SK-N-SH treated with all-trans-retinoic acid at 6 μM for 48 hours (cell line): Measurements from ENCODE around the gene PPP4R4.

Source experiments
- ATAC-seq: fragments of 200-7000 bp; cut with Tn5 transposase; 3 replicates; pipeline ENCODE4 v1.9.1; 2020; ENCODE audit warnings: mild to moderate bottlenecking, moderate library complexity
- ARNTL ChIP-seq: fragments of 450-650 bp; formaldehyde crosslinking; IDR thresholded peaks from 2 replicates; pipeline ENCODE4 v1.5.0; 2020; ENCODE audit warnings: low read depth, mild to moderate bottlenecking, moderate library complexity, borderline replicate concordance
- CSDC2 ChIP-seq: fragments of 250-450 bp; sonication (Bioruptor Pico); IDR thresholded peaks from 2 replicates; pipeline ENCODE4 v1.5.0; 2020; ENCODE audit warnings: mild to moderate bottlenecking, moderate library complexity
- ESRRG ChIP-seq: fragments of 250-450 bp; sonication (Bioruptor Pico); IDR thresholded peaks from 2 replicates; pipeline ENCODE4 v1.6.1; 2021; ENCODE audit warnings: mild to moderate bottlenecking
- GLIS3 ChIP-seq: fragments of 250-450 bp; sonication (Bioruptor Pico); IDR thresholded peaks from 2 replicates; pipeline ENCODE4 v1.5.0; 2020; ENCODE audit warnings: mild to moderate bottlenecking, moderate library complexity
- OSR1 ChIP-seq: fragments of 250-450 bp; sonication (Bioruptor Pico); IDR thresholded peaks from 2 replicates; pipeline ENCODE4 v1.8.0; 2022; ENCODE audit warnings: moderate library complexity, mild to moderate bottlenecking, inconsistent platforms
- PPARA ChIP-seq: fragments of 250-450 bp; sonication (Bioruptor Pico); IDR thresholded peaks from 2 replicates; pipeline ENCODE4 v1.5.0; 2020; ENCODE audit warnings: mild to moderate bottlenecking, borderline replicate concordance
- RARB ChIP-seq: fragments of 250-450 bp; sonication (Bioruptor Pico); IDR thresholded peaks from 2 replicates; pipeline ENCODE4 v1.8.0; 2021; ENCODE audit warnings: mild to moderate bottlenecking, moderate library complexity
- SNAI2 ChIP-seq: fragments of 250-450 bp; sonication (Bioruptor Pico); IDR thresholded peaks from 2 replicates; pipeline ENCODE4 v1.5.0; 2020; ENCODE audit warnings: mild to moderate bottlenecking, moderate library complexity
- TCF4 ChIP-seq: fragments of 250-450 bp; sonication (Bioruptor Pico); IDR thresholded peaks from 2 replicates; pipeline ENCODE4 v1.8.0; 2021; ENCODE audit warnings: mild to moderate bottlenecking, moderate library complexity, borderline replicate concordance
- TOX ChIP-seq: fragments of 250-450 bp; sonication (Bioruptor Pico); IDR thresholded peaks from 2 replicates; pipeline ENCODE4 v1.8.0; 2021; ENCODE audit warnings: mild to moderate bottlenecking, moderate library complexity, borderline replicate concordance
- ZC3H10 ChIP-seq: fragments of 250-450 bp; sonication (Bioruptor Pico); IDR thresholded peaks from 2 replicates; pipeline ENCODE4 v1.5.1; 2021; ENCODE audit warnings: mild to moderate bottlenecking, moderate library complexity
- ZFP3 ChIP-seq: fragments of 250-450 bp; sonication (Bioruptor Pico); IDR thresholded peaks from 2 replicates; pipeline ENCODE4 v1.5.0; 2020; ENCODE audit warnings: mild to moderate bottlenecking, moderate library complexity
- ZFP30 ChIP-seq: fragments of 450-650 bp; formaldehyde crosslinking; IDR thresholded peaks from 2 replicates; pipeline ENCODE4 v1.5.0; 2022; ENCODE audit warnings: mild to moderate bottlenecking, moderate library complexity
- ZNF565 ChIP-seq: fragments of 450-650 bp; formaldehyde crosslinking; conservative IDR thresholded peaks from 2 replicates; pipeline ENCODE4 v1.5.0; 2020; ENCODE audit warnings: low read depth, mild to moderate bottlenecking, moderate library complexity
- ZNF70 ChIP-seq: fragments of 450-650 bp; formaldehyde crosslinking; IDR thresholded peaks from 2 replicates; pipeline ENCODE4 v1.5.0; 2020; ENCODE audit warnings: mild to moderate bottlenecking, moderate library complexity
- TF ChIP-seq, protein P1 (sequence below): fragments of 250-450 bp; sonication (Bioruptor Pico); IDR thresholded peaks from 2 replicates; pipeline ENCODE4 v1.8.0; 2020; ENCODE audit warnings: mild to moderate bottlenecking, moderate library complexity, borderline replicate concordance
- TF ChIP-seq, protein P2 (sequence below): fragments of 250-450 bp; sonication (Bioruptor Pico); IDR thresholded peaks from 2 replicates; pipeline ENCODE4 v1.5.1; 2021; ENCODE audit warnings: mild to moderate bottlenecking, moderate library complexity
- TF ChIP-seq, protein P3 (sequence below): fragments of 250-450 bp; sonication (Bioruptor Pico); IDR thresholded peaks from 2 replicates; pipeline ENCODE4 v1.5.1; 2020; ENCODE audit warnings: low read depth, mild to moderate bottlenecking, moderate library complexity
- TF ChIP-seq, protein P4 (sequence below): fragments of 250-450 bp; sonication (Bioruptor Pico); IDR thresholded peaks from 2 replicates; pipeline ENCODE4 v1.8.0; 2021; ENCODE audit warnings: low read depth, mild to moderate bottlenecking, moderate library complexity, borderline replicate concordance
- TF ChIP-seq, protein P5 (sequence below): fragments of 250-450 bp; sonication (Bioruptor Pico); IDR thresholded peaks from 2 replicates; pipeline ENCODE4 v1.5.0; 2020; ENCODE audit warnings: mild to moderate bottlenecking, moderate library complexity

Gene PPP4R4

DNA sequence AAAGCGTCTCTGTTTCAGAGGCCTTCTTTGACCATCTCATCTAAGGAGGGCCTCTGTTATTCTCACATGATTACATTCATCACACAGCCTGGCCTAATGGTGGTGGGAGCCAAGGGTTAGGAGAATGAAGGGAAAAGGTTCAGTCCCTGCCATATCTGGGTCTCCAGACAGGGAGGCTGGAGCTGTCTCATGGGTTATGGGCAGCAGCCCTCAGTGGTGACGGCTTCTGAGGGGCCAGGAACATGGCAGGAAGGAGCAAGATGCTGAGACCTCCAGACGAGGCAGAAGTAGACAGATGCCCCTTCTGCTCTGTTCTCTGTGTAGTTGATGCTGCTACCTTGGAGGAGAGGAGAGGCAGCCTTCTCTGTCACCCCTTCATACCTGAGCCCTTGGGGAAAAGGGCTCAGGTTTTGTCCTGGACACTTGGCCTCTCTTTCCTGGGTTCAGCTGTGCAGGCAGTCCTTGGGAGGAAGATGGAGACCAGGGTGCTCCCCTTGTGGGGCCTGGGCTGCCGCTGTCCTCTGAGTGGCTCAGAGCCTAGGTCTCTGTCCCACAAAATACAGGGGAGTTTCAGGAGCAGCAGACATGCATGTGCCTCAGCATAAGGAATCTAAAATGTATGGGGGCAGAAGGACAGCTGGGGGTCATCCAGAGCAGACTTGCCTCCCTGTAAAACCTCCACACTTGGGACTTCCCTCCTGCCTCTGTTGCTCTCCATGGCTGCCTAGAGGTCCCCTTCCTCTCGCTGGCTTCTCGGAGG, 48.3 kb upstream of the PPP4R4 start:
- TF ChIP-seq OSR1 (no peak), ZC3H10 (CRISPR knock-in tag) (no peak), SNAI2 (CRISPR knock-in tag) (no peak)
- ATAC-seq, result no peak

DNA sequence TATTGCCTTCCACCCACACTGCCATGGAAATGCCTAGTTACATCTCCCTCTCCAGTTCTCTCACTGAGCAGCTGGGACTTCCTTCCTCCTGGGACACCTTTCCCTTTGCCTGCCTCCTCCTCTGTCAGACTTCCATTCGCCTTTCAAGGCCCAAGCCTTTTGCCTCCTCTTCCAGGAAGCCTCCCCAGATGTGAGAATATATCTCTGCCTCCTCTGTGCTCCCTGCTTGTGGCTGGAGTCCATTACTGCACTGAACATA, 47.8 kb upstream of the PPP4R4 start:
- TF ChIP-seq, protein P1, sequence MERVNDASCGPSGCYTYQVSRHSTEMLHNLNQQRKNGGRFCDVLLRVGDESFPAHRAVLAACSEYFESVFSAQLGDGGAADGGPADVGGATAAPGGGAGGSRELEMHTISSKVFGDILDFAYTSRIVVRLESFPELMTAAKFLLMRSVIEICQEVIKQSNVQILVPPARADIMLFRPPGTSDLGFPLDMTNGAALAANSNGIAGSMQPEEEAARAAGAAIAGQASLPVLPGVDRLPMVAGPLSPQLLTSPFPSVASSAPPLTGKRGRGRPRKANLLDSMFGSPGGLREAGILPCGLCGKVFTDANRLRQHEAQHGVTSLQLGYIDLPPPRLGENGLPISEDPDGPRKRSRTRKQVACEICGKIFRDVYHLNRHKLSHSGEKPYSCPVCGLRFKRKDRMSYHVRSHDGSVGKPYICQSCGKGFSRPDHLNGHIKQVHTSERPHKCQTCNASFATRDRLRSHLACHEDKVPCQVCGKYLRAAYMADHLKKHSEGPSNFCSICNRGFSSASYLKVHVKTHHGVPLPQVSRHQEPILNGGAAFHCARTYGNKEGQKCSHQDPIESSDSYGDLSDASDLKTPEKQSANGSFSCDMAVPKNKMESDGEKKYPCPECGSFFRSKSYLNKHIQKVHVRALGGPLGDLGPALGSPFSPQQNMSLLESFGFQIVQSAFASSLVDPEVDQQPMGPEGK, result no peak
- TF ChIP-seq ZC3H10 (CRISPR knock-in tag) (no peak), SNAI2 (CRISPR knock-in tag) (no peak), ARNTL (no peak), TOX (no peak), ZNF565 (no peak), CSDC2 (CRISPR knock-in tag) (no peak)
- TF ChIP-seq, protein P2, sequence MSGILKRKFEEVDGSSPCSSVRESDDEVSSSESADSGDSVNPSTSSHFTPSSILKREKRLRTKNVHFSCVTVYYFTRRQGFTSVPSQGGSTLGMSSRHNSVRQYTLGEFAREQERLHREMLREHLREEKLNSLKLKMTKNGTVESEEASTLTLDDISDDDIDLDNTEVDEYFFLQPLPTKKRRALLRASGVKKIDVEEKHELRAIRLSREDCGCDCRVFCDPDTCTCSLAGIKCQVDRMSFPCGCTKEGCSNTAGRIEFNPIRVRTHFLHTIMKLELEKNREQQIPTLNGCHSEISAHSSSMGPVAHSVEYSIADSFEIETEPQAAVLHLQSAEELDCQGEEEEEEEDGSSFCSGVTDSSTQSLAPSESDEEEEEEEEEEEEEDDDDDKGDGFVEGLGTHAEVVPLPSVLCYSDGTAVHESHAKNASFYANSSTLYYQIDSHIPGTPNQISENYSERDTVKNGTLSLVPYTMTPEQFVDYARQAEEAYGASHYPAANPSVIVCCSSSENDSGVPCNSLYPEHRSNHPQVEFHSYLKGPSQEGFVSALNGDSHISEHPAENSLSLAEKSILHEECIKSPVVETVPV (CRISPR knock-in tag), result no peak
- no peak for ATAC-seq

DNA sequence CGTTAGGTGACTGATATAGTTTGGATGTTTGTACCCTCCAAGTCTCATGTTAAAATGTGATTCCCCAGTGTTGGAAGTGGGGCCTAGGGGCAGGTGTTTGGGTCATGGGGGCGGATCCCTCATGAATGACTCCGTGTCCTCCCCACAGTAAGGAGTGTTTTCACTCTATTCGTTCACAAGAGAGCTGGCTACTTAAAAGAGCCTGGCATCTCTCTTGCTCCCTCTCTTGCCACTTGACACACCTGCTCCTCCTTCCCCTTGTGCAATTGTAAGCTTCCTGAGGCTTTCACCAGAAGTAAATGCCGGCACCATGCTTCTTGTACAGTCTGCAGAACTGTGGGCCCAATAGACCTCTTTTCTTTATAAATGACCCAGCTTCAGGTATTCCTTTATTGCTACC, 47.3 kb upstream of the PPP4R4 start:
- TF ChIP-seq PPARA (CRISPR knock-in tag) (no peak), RARB (CRISPR knock-in tag) (no peak), SNAI2 (CRISPR knock-in tag) (no peak), ZFP30 (no peak), OSR1 (no peak), GLIS3 (CRISPR knock-in tag) (no peak), ESRRG (CRISPR knock-in tag) (no peak), CSDC2 (CRISPR knock-in tag) (no peak), TCF4 (CRISPR knock-in tag) (no peak)
- TF ChIP-seq, protein P3, sequence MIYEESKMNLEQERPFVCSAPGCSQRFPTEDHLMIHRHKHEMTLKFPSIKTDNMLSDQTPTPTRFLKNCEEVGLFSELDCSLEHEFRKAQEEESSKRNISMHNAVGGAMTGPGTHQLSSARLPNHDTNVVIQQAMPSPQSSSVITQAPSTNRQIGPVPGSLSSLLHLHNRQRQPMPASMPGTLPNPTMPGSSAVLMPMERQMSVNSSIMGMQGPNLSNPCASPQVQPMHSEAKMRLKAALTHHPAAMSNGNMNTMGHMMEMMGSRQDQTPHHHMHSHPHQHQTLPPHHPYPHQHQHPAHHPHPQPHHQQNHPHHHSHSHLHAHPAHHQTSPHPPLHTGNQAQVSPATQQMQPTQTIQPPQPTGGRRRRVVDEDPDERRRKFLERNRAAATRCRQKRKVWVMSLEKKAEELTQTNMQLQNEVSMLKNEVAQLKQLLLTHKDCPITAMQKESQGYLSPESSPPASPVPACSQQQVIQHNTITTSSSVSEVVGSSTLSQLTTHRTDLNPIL (CRISPR knock-in tag), result no peak
- TF ChIP-seq, protein P2 (CRISPR knock-in tag), result no peak
- TF ChIP-seq, protein P1, result no peak
- TF ChIP-seq, protein P4, sequence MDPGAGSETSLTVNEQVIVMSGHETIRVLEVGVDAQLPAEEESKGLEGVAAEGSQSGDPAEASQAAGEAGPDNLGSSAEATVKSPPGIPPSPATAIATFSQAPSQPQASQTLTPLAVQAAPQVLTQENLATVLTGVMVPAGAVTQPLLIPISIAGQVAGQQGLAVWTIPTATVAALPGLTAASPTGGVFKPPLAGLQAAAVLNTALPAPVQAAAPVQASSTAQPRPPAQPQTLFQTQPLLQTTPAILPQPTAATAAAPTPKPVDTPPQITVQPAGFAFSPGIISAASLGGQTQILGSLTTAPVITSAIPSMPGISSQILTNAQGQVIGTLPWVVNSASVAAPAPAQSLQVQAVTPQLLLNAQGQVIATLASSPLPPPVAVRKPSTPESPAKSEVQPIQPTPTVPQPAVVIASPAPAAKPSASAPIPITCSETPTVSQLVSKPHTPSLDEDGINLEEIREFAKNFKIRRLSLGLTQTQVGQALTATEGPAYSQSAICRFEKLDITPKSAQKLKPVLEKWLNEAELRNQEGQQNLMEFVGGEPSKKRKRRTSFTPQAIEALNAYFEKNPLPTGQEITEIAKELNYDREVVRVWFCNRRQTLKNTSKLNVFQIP (CRISPR knock-in tag), result no peak
- no peak for ATAC-seq

DNA sequence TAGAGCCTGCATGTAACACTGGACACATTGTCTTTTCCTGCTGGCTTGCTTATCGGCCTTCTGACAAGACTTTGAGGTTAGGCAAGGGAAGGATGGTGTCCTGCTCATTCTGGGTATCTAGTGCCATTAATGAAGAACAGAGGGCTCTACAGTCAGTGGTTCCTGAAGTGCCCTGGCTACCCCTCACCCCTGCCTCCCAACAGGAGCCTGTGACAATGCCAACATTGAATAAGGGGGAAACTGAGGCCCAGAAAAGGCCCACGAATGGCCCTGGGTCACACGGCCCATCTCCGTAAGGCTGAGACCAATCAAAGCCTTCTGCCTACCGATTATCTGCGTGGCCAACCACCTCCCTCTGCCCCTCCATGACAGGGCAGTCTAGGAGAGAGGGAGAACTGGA, 46.8 kb upstream of the PPP4R4 start:
- ATAC-seq, result no peak
- TF ChIP-seq, protein P5, sequence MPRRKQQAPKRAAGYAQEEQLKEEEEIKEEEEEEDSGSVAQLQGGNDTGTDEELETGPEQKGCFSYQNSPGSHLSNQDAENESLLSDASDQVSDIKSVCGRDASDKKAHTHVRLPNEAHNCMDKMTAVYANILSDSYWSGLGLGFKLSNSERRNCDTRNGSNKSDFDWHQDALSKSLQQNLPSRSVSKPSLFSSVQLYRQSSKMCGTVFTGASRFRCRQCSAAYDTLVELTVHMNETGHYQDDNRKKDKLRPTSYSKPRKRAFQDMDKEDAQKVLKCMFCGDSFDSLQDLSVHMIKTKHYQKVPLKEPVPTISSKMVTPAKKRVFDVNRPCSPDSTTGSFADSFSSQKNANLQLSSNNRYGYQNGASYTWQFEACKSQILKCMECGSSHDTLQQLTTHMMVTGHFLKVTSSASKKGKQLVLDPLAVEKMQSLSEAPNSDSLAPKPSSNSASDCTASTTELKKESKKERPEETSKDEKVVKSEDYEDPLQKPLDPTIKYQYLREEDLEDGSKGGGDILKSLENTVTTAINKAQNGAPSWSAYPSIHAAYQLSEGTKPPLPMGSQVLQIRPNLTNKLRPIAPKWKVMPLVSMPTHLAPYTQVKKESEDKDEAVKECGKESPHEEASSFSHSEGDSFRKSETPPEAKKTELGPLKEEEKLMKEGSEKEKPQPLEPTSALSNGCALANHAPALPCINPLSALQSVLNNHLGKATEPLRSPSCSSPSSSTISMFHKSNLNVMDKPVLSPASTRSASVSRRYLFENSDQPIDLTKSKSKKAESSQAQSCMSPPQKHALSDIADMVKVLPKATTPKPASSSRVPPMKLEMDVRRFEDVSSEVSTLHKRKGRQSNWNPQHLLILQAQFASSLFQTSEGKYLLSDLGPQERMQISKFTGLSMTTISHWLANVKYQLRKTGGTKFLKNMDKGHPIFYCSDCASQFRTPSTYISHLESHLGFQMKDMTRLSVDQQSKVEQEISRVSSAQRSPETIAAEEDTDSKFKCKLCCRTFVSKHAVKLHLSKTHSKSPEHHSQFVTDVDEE, result no peak
- TF ChIP-seq, protein P4 (CRISPR knock-in tag), result no peak
- TF ChIP-seq ZFP3 (no peak), ZNF70 (CRISPR knock-in tag) (no peak), SNAI2 (CRISPR knock-in tag) (no peak), ZFP30 (no peak), CSDC2 (CRISPR knock-in tag) (no peak), ZC3H10 (CRISPR knock-in tag) (no peak)
- TF ChIP-seq, protein P3 (CRISPR knock-in tag), result no peak
